H9 (cell line): ENCODE data around the gene SPATA2L. TPM values are rescaled to one million over a fixed set of nuclear protein-coding genes. Genes with fewer than 3 reads are reported as not detected.
A peak's percentile ranks its signal among the peaks of the same experiment; 100 is the strongest.

Experiments used
- DNase-seq: peaks from one replicate; pipeline ENCODE4 v3.0.0-alpha.2; 2017
- H2AFZ ChIP-seq: one replicate; pipeline ENCODE4 v1.6.1; 2013; ENCODE audit warnings: mild to moderate bottlenecking, low read length, control low read depth, moderate library complexity
- H2AK5ac ChIP-seq: 2 replicates; pipeline ENCODE4 v1.6.1; 2013; ENCODE audit warnings: low read length, control low read depth, mixed read lengths; ENCODE audit not compliant: insufficient read length
- H2BK120ac ChIP-seq: one replicate; pipeline ENCODE4 v1.6.1; 2013; ENCODE audit warnings: low read depth, mild to moderate bottlenecking, low read length, control low read depth, inconsistent platforms; ENCODE audit not compliant: poor library complexity, severe bottlenecking
- H2BK12ac ChIP-seq: 2 replicates; pipeline ENCODE4 v1.6.1; 2013; ENCODE audit warnings: low read length, control low read depth, mixed read lengths, low read depth; ENCODE audit not compliant: insufficient read length
- H2BK15ac ChIP-seq: 2 replicates; pipeline ENCODE4 v1.6.1; 2013; ENCODE audit warnings: low read depth, low read length, control low read depth
- H2BK20ac ChIP-seq: one replicate; pipeline ENCODE4 v1.6.1; 2013; ENCODE audit warnings: low read depth, mild to moderate bottlenecking, low read length, control low read depth, inconsistent platforms; ENCODE audit not compliant: poor library complexity, severe bottlenecking
- H2BK5ac ChIP-seq: 2 replicates; pipeline ENCODE4 v1.6.1; 2013; ENCODE audit warnings: low read length, control low read depth, mixed read lengths; ENCODE audit not compliant: insufficient read length
- H3K14ac ChIP-seq: 2 replicates; pipeline ENCODE4 v1.6.1; 2013; ENCODE audit warnings: low read length, control low read depth; ENCODE audit not compliant: insufficient read depth
- H3K18ac ChIP-seq: 2 replicates; pipeline ENCODE4 v1.6.1; 2013; ENCODE audit warnings: low read depth, mild to moderate bottlenecking, mixed read lengths, low read length, control low read depth; ENCODE audit not compliant: insufficient read length
- H3K23ac ChIP-seq: 2 replicates; pipeline ENCODE4 v1.6.1; 2013; ENCODE audit warnings: low read length, control low read depth, mixed read lengths, low read depth; ENCODE audit not compliant: insufficient read length
- H3K23me2 ChIP-seq: 2 replicates; pipeline ENCODE4 v1.6.1; 2013; ENCODE audit warnings: low read depth, mild to moderate bottlenecking, mixed read lengths, low read length, control low read depth; ENCODE audit not compliant: insufficient read length, poor library complexity, severe bottlenecking
- H3K27ac ChIP-seq: 2 replicates; pipeline ENCODE4 v1.5.1; 2013; ENCODE audit warnings: low read length, control low read depth, mixed read lengths, low read depth; ENCODE audit not compliant: insufficient read length
- H3K27me3 ChIP-seq: 2 replicates; pipeline ENCODE4 v1.6.1; 2013; ENCODE audit warnings: low read length, control low read depth, inconsistent platforms; ENCODE audit not compliant: insufficient read depth
- H3K4ac ChIP-seq: 2 replicates; pipeline ENCODE4 v1.6.1; 2013; ENCODE audit warnings: low read depth, mild to moderate bottlenecking, control low read depth, inconsistent platforms, low read length, moderate library complexity
- H3K4me1 ChIP-seq: 2 replicates; pipeline ENCODE4 v1.6.1; 2013; ENCODE audit warnings: low read length, control low read depth, inconsistent platforms; ENCODE audit not compliant: insufficient read depth
- H3K4me2 ChIP-seq: 2 replicates; pipeline ENCODE4 v1.6.1; 2013; ENCODE audit warnings: low read length, control low read depth, mixed read lengths; ENCODE audit not compliant: insufficient read length, insufficient read depth
- H3K56ac ChIP-seq: 2 replicates; pipeline ENCODE4 v1.6.1; 2013; ENCODE audit warnings: low read depth, mild to moderate bottlenecking, mixed read lengths, low read length, control low read depth; ENCODE audit not compliant: insufficient read length
- H3K79me1 ChIP-seq: 2 replicates; pipeline ENCODE4 v1.6.1; 2013; ENCODE audit warnings: low read depth, mild to moderate bottlenecking, moderate library complexity, low read length, control low read depth, inconsistent platforms; ENCODE audit not compliant: insufficient read depth, poor library complexity, severe bottlenecking
- H3K79me2 ChIP-seq: 2 replicates; pipeline ENCODE4 v1.6.1; 2013; ENCODE audit warnings: low read length, control low read depth, inconsistent platforms; ENCODE audit not compliant: insufficient read depth
- H3K9ac ChIP-seq: 2 replicates; pipeline ENCODE4 v1.6.1; 2013; ENCODE audit warnings: low read length, control low read depth, mixed read lengths; ENCODE audit not compliant: insufficient read length; ENCODE audit errors: extremely low read depth
- H3K9me3 ChIP-seq: one replicate; pipeline ENCODE4 v1.6.1; 2013; ENCODE audit warnings: low read depth, low read length, inconsistent platforms; ENCODE audit not compliant: control insufficient read depth
- H3T11ph ChIP-seq: one replicate; pipeline ENCODE4 v1.6.1; 2013; ENCODE audit warnings: mild to moderate bottlenecking, low read length, control low read depth, inconsistent platforms
- H4K20me1 ChIP-seq: one replicate; pipeline ENCODE4 v1.6.1; 2013; ENCODE audit not compliant: control insufficient read depth, insufficient read length, insufficient read depth
- H4K5ac ChIP-seq: 2 replicates; pipeline ENCODE4 v1.6.1; 2013; ENCODE audit warnings: low read depth, mild to moderate bottlenecking, mixed read lengths, low read length, control low read depth; ENCODE audit not compliant: insufficient read length
- H4K8ac ChIP-seq: replicated peaks from 2 replicates; pipeline ENCODE4 v1.6.1; 2013; ENCODE audit warnings: low read length, control low read depth, mixed read lengths, low read depth; ENCODE audit not compliant: insufficient read length
- H4K91ac ChIP-seq: 2 replicates; pipeline ENCODE4 v1.6.1; 2013; ENCODE audit warnings: low read depth, mild to moderate bottlenecking, moderate library complexity, mixed read lengths, low read length, control low read depth; ENCODE audit not compliant: insufficient read length
- H3K27ac Mint-ChIP-seq, 3 experiments: 2 replicates in 2 of 3; 3 replicates in 1 of 3; pipeline ENCODE4 v1.8.0; 2020 to 2021; ENCODE audit warnings: mixed read lengths in 3 of 3, mild to moderate bottlenecking in 1 of 3, moderate library complexity in 1 of 3
- H3K27me3 Mint-ChIP-seq: 2 replicates; pipeline ENCODE4 v1.8.0; 2021; ENCODE audit warnings: low read depth, mild to moderate bottlenecking, moderate library complexity, mixed read lengths
- H3K36me3 Mint-ChIP-seq, 3 experiments: 2 replicates in 2 of 3; 3 replicates in 1 of 3; pipeline ENCODE4 v1.8.0; 2020 to 2021; ENCODE audit warnings: low read depth in 3 of 3, mixed read lengths in 3 of 3; ENCODE audit not compliant: insufficient read depth in 1 of 3
- H3K4me1 Mint-ChIP-seq, 2 experiments: 2 replicates each; pipeline ENCODE4 v1.8.0; 2020; ENCODE audit warnings: mixed read lengths in 2 of 2
- H3K4me3 Mint-ChIP-seq, 2 experiments: 2 replicates in 1 of 2; 3 replicates in 1 of 2; pipeline ENCODE4 v1.8.0; 2020 to 2021; ENCODE audit warnings: mild to moderate bottlenecking in 2 of 2, mixed read lengths in 2 of 2, moderate library complexity in 1 of 2
- H3K9me3 Mint-ChIP-seq, 2 experiments: 2 replicates in 1 of 2; 3 replicates in 1 of 2; pipeline ENCODE4 v1.8.0; 2020; ENCODE audit warnings: mild to moderate bottlenecking in 2 of 2, mixed read lengths in 2 of 2, moderate library complexity in 1 of 2
- WGBS: extraction: QIAGEN DNeasy Blood & Tissue Kit; methylation state at CpG from one replicate; pipeline ENCODE4 v1.1.7; 2013; ENCODE audit warnings: missing lambda C conversion rate, low lambda C conversion rate, mixed read lengths; ENCODE audit not compliant: insufficient read length; ENCODE audit errors: extremely low coverage; 5-methylcytosine and 5-hydroxymethylcytosine counted together
- total RNA-seq: library from RNA; stranded (reverse); gene quantifications from 2 replicates; pipeline ENCODE4 v1.2.1, GENCODE V29; 2021
- TF ChIP-seq, protein P1 (sequence below): fragments of 200-600 bp; sonication (generic); conservative IDR thresholded peaks from 3 replicates; pipeline ENCODE4 v1.8.0; 2021; ENCODE audit warnings: antibody characterized with exemption, mild to moderate bottlenecking

Gene SPATA2L
- total RNA-seq, 1 experiment from 2014 or later = 27.1 TPM

DNA sequence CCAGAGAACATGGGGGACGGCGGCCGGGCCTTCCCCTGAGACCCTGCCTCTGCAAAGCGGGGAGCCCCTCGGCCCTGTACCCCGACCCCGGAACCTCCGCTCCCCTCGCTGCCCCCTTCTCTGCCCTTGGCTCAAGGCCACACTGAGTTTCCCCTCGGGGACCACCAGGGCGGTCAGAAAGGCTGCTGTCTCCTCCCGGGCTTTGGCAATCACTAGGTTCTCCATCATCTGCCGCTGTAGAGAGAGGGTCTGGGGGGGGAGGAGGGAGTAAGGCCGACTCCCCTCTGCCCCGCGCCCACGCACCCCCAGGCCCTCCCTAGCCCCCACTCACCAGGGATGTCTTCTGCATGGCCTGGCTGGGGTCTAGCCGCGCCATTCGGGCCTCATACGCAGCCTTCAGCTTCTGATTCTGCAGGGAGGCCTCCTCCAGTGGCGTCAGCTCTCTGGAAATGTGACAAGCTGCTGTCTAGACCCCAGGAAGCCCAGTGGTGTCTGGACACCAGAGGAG is 10.8 kb upstream of the SPATA2L start:
- Histone ChIP-seq H4K8ac (no peak overlapping the region), H2BK12ac (no peak overlapping the region), H3K79me1 (no peaks in the 10 kb centered on the region), H2BK120ac (no peak overlapping the region), H3K4ac (no peak overlapping the region; the same call in 1 of the 2 replicates), H3K9ac (peak overlapping the region; percentile 47), H4K5ac (no peak overlapping the region), H3K27ac (no peak overlapping the region), H3K79me2 (no peaks in the 10 kb centered on the region), H4K91ac (no peak overlapping the region), H3K23me2 (peaks cover 11% of the 10 kb centered on the region), H3K9me3 (no peaks in the 10 kb centered on the region), H3K23ac (no peak overlapping the region), H3K56ac (no peak overlapping the region), H3K18ac (peak overlapping the region; percentile 67), H2BK20ac (no peak overlapping the region), H3T11ph (no peak overlapping the region), H2AFZ (no peak overlapping the region), H2AK5ac (no peak overlapping the region), H2BK15ac (no peak overlapping the region; the same call in 1 of the 2 replicates), H3K4me2 (peak overlapping the region; percentile 52), H3K14ac (peak overlapping the region; percentile 92), H2BK5ac (no peak overlapping the region), H3K27me3 (no peaks in the 10 kb centered on the region; the same call in 1 of the 2 replicates), H3K4me1 (no peaks in the 10 kb centered on the region), H4K20me1 (no peaks in the 10 kb centered on the region)
- TF ChIP-seq, protein P1, sequence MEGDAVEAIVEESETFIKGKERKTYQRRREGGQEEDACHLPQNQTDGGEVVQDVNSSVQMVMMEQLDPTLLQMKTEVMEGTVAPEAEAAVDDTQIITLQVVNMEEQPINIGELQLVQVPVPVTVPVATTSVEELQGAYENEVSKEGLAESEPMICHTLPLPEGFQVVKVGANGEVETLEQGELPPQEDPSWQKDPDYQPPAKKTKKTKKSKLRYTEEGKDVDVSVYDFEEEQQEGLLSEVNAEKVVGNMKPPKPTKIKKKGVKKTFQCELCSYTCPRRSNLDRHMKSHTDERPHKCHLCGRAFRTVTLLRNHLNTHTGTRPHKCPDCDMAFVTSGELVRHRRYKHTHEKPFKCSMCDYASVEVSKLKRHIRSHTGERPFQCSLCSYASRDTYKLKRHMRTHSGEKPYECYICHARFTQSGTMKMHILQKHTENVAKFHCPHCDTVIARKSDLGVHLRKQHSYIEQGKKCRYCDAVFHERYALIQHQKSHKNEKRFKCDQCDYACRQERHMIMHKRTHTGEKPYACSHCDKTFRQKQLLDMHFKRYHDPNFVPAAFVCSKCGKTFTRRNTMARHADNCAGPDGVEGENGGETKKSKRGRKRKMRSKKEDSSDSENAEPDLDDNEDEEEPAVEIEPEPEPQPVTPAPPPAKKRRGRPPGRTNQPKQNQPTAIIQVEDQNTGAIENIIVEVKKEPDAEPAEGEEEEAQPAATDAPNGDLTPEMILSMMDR = no peak
- Mint-ChIP-seq H3K4me1 (peaks cover 11 to 14% of the 10 kb centered on the region in 2 experiments), H3K9me3 (no peaks in the 10 kb centered on the region; a peak in 1 of 5 replicates), H3K27me3 (peaks cover 21% of the 10 kb centered on the region), H3K4me3 (peak overlapping the region; percentile 82 to 86), H3K36me3 (peaks cover 15 to 36% (median 21%) of the 10 kb centered on the region in 3 experiments; a peak in 6 of 7 replicates), H3K27ac (no peak overlapping the region; a peak in 1 of 7 replicates)
- no CpG with 5 or more reads among the region's 22 CpGs for WGBS
- no peak for DNase-seq
